GM18499 (cell line): ENCODE results near the gene NPTXR.

Source experiments
- ATAC-seq: cut with Tn5 transposase; IDR thresholded peaks from one replicate; pipeline ENCODE4 v1.9.1; 2021; ENCODE audit warnings: moderate number of reproducible peaks; ENCODE audit not compliant: insufficient read depth, unreplicated experiment

Gene NPTXR

GRCh38 chr22:38777087-38777671 is 66.6 kb downstream of the NPTXR start:
- no peak for ATAC-seq

GRCh38 chr22:38776086-38776485 is 67.7 kb downstream of the NPTXR start:
- ATAC-seq, result no peak

- ATAC-seq, result no peak
These were observed 68.2 kb downstream of the NPTXR start for GRCh38 chr22:38775656-38776055.

- no peak for ATAC-seq
These were observed 69.2 kb downstream of the NPTXR start for GRCh38 chr22:38774496-38775166.

GRCh38 chr22:38773363-38773946 is 70.4 kb downstream of the NPTXR start:
- no peak for ATAC-seq

GRCh38 chr22:38772623-38772873 is 71.3 kb downstream of the NPTXR start:
- no peak for ATAC-seq

- ATAC-seq, result no peak
These were observed 73.4 kb downstream of the NPTXR start for GRCh38 chr22:38770257-38770949.
